Cortex of kidney (tissue), 1 donor: ENCODE results near the gene ADGRF4.

Experiments
- DNase-seq: peaks from one replicate; lab custom pipeline; 2025; lab: John Stamatoyannopoulos, UW

Gene ADGRF4

GRCh38 chr6:47698342-47698787 is at the start of gene ADGRF4:
Gene ADGRF4, plus strand, starts transcription at chr6:47698580. Its CDS starts 8,666 bp downstream, at chr6:47707246.
- no peak for DNase-seq

DNA sequence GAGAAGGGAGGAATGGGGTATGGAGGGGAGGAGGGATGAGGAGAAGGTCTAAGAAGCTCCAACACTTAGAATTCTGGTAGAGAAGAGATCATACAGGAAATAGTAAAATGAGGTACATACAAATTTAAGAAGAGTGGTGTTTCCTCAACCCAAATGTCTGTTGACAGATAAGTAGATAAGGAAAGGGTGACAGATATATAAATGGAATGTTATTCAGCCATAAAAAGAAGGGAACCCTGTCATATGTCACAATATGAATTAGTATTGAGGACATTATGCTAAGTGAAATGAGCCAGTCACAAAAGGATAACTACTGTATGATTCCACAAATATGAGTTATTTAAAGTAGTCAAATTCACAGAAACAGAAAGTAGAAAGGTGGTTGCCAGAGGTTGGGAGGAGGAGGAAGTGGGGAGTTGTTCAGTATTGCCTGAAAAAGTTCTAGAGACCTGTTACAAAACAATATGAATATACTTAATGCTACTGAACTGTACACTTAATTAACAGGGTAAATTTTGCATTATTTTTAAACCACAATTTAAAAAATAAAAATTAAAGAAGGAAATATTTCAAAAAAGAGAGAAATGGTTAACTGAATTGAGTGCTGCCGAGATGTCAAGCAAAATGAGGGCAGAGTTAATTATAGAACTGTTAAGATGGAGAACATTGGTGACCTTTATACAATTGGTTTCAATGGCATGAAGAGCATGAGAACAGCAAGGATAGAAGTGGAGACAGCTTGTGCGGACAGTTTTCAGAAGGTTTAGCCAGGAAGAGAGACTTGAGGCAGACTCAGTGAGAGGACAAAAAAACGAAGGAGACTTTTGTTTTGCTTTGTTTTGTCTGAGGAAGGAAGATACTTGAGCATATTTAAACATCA is 47.6 kb upstream of the ADGRF4 start:
- DNase-seq, result no peak

- DNase-seq, result no peak
These were observed 46.9 kb upstream of the ADGRF4 start for GRCh38 chr6:47651505-47651944.

DNA sequence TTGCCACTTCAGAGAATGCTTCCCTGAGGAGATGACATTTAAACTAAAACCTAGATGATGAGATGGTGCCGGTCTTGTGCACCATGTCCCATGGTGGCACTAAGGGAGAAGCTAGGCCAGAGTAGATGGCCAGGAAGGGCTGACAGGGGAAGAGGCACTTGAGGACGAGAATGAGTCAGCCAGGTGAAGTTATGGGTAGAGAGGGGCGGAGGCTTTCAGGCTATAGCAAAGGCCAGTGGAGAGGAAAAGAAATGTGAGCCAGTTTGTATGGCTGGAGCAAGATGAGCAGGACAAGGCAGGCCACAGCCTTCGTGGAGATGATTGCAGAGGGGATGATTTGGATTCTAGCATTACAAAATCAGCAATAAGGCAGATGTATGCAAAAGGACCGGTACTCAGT is 44.7 kb upstream of the ADGRF4 start:
- DNase-seq, result no peak

DNA sequence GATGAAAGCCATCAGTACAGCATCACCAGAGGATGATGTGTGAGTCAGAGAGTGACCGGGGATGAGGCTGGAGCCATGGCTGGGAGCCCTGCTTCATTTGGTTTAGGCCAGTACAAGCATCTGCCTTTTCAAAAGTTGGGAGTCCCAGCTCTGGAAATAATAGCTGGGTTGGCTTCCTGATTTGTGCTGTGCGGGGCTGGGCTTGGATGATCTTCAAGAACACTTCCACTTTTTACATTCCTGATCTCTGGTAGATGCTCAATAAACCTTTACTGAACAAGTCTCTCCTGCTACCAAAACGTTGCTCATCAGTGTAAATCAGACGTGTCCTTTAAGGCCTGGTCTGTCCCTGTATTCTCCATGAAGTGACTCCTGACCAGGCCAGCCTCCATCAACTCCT is 44.1 kb upstream of the ADGRF4 start:
- no peak for DNase-seq

DNA sequence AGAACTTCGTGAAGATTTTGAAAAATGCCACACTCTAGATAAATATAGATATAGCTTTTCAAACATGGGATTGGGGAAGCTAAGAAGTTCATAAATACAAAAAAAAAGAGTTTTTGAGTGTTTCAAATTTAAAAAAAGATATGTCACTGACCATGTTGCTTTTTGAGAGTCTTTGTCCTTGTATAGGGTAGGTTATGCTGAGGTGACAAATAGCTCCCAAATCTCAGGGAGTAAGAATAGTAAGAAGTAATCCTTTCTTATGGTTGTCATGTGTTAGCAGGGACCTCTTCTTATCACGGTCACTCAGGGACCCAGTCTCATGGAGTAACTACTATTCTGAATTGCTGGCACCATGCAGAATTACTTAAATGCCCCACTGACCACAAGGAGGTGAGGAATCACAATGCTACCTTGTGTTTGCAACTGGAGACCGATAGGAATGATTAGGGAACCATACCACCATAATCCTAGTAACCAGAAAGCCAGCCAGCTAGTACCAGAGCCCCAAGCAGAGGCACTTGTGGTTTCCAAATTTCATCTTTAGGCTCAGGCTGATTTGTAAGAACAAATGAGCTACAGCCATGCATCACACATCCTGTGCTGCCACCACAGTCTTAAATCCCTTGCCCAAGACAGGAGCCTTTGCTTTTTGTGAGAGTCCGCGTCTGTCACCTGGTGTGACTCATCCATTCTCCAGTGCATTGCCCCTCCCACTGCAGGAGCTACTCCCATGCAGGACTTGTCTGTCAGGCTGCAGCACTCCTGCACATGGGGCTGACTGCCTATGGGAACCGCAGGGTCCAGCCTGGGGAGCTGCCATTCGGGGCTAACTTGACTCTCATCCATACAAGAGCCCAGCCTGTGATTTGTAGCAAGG is 42.4 kb upstream of the ADGRF4 start:
- DNase-seq, result no peak

- DNase-seq, result no peak
These were observed 36.4 kb upstream of the ADGRF4 start for GRCh38 chr6:47661960-47662359.

- no peak for DNase-seq
These were observed 34.7 kb upstream of the ADGRF4 start for GRCh38 chr6:47663462-47664216.

DNA sequence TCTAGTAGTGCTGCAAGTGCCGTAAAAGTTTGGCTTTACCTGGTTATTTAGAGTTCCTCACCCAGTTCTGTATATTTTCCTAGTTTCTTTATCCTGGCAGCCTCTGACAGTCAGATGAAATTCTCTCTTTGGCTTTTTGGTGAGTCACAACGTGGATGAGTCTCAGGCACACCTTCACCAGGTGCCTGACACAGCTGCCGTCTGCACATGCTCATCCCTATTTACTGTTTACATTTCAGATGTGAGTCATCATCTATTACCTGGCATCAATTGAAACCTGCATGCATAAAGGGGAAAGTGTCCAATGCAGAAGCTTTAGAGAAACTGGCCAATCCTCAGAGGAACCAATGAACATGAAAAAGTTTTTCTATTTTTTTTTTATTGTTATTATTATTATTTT is 33.3 kb upstream of the ADGRF4 start:
- no peak for DNase-seq

DNA sequence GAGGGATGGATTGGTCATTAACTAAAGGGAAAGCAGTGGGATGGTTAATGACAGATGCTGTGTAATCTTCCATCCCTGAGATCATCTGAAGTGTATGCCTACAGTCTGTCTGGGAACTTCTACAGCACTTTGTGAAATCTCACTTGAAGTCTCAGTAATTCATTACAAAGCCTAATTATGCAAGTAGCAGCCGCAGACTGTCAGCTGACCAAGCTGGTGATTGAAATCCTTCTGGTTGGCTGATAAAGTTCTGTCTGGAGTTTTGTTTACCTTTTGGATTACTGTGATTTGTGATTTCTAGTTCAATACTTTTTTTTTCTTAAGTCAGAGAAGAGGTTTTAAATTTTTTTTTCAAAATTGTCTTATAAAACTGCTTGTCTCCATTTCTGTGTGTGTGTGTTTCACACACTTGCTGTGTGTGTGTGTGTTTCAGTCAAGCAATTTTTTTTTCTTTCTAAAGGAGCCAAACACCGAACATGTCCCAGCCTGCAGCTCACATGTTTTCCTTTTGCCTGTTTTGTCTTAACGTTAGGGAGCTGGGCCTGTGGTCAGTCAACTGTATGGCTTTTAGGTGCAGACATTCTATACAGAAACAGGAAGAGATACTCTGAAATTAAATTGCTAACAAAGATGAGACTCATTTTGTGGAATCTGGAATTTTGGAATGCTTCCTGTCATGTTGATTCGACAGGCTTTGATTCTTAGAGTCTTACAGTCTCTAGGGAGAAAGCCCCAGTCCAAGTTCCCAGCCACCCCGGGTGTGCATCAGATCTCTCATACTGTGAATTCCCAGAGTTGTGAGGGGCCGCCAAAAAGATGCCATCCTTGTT is 28.5 kb upstream of the ADGRF4 start:
- DNase-seq, result no peak

DNA sequence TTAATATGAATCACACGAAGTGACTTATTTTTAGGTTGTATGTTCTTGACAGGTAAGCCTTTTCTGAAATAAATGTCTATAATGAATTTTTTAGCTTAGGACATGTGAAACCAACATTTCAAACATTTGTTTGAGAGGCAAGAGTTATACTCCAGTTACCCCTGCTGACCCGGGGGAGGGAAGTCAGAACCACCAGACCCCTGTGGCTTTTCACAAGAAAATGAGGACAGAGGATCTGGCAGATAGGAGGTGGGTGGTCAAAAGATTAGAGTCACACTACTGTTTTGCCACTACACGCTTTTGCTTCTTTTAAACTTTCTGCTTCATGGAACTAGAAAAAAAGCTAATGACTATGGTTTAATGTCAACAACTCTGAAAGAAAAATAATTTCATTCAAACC is 27.5 kb upstream of the ADGRF4 start:
- no peak for DNase-seq

- no peak for DNase-seq
These were observed 26.6 kb upstream of the ADGRF4 start for GRCh38 chr6:47671777-47672176.

DNA sequence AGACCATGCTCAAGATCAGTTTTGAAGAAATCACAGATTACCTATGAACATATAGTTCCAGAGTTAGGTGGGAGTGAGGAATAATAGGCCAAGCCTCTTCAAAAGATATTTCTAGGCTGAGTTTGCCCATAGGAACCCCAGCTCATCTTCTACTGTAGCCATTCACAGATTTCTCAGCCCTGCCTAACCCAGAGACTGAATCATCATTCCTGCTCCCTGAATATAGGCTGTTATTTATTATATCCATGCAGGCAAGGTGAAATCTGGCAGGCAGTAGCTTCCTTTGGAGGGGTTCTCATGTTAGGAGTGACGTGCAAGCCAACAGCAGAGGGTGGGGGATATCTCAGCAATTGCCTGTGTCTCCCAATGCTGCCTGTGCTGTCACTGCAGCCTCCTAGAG is 25.6 kb upstream of the ADGRF4 start:
- DNase-seq, result no peak

DNA sequence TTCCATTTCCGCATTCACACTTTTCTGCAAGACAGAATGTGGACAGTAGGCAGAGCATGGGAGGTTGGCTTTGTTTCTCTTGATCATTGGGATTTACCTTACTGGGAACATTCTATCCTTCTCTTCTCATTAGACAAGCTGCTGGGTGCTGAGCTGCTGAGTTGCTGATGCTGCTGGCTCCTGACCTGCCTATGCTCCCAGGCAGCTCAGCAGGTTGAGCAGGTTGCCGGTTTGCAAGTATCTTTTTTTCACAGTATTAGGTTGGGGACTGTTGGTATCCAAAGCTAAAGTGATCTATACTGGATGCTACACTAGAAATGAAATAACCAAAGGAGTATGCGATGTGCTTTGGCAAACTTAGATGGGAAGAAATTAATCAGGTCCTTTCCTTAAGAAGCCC is 23.7 kb upstream of the ADGRF4 start:
- DNase-seq, result no peak

DNA sequence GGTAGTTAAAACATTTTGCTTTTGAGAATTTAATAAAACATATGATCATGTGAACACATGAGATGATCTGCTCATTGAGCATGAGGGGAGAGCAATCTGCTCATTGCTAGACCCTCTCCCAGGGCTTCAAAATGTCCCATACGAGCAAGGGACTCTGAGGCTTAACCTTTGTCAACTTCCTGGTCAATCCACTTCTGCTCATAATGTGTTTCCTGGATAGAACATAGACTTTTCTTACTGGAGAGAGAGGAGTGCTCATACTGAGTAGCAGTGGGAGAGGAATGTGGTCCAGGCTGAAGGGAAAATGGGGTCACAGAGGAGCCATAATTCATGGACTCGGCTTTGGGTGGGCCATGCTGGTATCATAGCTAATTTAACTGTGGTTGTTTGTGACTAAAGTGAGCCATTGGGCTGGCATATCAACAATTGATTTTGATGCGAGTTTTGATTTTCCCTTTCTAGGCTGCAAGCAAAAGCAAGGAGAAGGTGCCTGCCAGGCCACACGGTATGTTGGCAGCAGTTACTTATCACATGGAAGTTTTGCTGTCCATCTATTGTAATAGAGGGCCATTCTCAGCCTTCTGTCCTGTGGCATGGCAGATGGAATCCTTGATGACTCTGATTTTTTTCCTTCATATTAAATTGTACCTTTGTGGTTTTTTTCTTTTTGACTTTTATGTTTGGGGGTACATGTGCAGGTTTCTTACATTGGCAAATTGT is 20.8 kb upstream of the ADGRF4 start:
- DNase-seq, result no peak

DNA sequence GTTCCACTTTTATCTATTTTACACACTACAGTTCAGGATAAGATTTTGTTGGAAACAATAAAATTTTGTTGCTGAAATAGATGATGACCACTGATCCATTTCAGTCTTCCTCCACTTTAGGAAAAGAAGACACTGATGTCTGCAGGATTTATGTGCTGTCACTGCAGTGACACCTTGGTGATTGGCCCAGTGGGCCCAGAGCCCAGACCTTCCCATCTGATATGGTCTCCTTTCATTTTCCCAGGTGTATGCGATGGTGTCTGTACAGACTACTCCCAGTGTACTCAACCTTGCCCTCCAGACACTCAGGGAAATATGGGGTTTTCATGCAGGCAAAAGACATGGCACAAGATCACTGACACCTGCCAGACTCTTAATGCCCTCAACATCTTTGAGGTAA is 19.6 kb upstream of the ADGRF4 start:
- no peak for DNase-seq

DNA sequence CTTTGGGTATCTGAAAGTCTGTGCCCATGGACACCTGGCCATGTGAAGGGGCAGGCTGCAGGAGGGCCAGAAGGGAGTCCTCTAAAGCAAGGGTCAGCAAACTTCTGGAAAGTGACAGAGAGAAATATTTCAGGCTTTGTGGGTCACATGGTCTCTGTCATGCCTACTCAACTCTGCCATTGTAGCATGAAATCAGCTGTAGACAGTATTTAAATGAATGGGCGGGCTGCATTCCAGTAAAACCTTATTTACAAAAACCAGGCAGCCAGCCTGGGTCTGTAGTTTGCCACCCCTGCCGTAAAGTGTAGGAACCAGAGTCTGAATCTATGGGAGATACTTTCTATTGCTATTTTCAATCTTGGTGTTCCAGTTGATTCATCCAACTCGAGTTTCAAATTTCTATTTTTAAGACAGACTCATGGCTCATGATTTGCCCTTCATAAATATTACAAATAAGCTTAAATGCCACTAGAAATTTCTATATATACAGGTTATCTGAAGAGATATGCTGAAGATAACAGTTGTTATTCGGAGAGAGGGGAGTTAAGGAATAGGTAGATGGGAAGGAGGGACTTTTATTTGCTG is 19.0 kb upstream of the ADGRF4 start:
- DNase-seq, result no peak

DNA sequence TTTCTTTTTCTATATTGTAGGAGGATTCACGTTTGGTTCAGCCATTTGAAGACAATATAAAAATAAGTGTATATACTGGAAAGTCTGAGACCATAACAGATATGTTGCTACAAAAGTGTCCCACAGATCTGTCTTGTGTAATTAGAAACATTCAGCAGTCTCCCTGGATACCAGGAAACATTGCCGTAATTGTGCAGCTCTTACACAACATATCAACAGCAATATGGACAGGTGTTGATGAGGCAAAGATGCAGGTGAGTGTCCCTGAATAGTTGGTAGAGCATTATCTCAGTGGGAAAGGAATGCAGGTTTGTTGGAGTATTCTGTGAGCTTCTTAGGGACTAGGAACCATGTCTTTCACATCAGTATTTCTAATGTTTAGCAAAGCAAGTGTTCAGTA is 18.3 kb upstream of the ADGRF4 start:
- no peak for DNase-seq

- DNase-seq, result no peak
These were observed 17.7 kb upstream of the ADGRF4 start for GRCh38 chr6:47680724-47681123.
